Panc1 (cell line): ENCODE results near the gene MCU. TPM values are rescaled to one million over a fixed set of nuclear protein-coding genes. Genes with fewer than 3 reads are reported as not detected.
A peak's percentile ranks its signal among the peaks of the same experiment; 100 is the strongest.

Experiments
- ATAC-seq: fragments of 200-7000 bp; cut with Tn5 transposase; 2 replicates; pipeline ENCODE4 v1.9.1; 2020; ENCODE audit warnings: mild to moderate bottlenecking, moderate library complexity
- BruUV-seq: library from RNA; stranded (reverse); fragments of 400-500 nt; replicated peaks from 2 replicates; lab custom pipeline; 2021; lab: Mats Ljungman, UMichigan
- CTCF ChIA-PET: fragments of 300-600 bp; sonication (Branson Sonifier 250); formaldehyde crosslinking; loops from one replicate; lab custom pipeline; 2022; ENCODE audit warnings: antibody characterized with exemption; lab: Charles Lee
- POLR2A ChIA-PET: fragments of 300-600 bp; sonication (Branson Sonifier 250); formaldehyde crosslinking; loops from one replicate; lab custom pipeline; 2022; ENCODE audit warnings: antibody characterized with exemption; lab: Charles Lee
- DNase-seq: peaks from one replicate; pipeline ENCODE4 v3.0.0-alpha.2; 2010; ENCODE audit warnings: low read depth, low spot score
- H3K27ac ChIP-seq: 2 replicates; pipeline ENCODE4 v1.5.1; 2011; ENCODE audit warnings: mild to moderate bottlenecking, low read length, inconsistent platforms
- H3K27me3 ChIP-seq: fragments of 200-500 bp; sonication (Bioruptor generic); 2 replicates; pipeline ENCODE4 v1.6.0; 2014; ENCODE audit warnings: low read length, inconsistent platforms; ENCODE audit not compliant: control insufficient read depth, insufficient read depth
- H3K36me3 ChIP-seq: fragments of 200-500 bp; sonication (Bioruptor generic); 2 replicates; pipeline ENCODE4 v1.5.1; 2014; ENCODE audit warnings: inconsistent platforms, mild to moderate bottlenecking, low read length, moderate library complexity; ENCODE audit not compliant: control insufficient read depth, insufficient read depth
- H3K4me1 ChIP-seq: 2 replicates; pipeline ENCODE4 v1.5.1; 2011; ENCODE audit warnings: inconsistent platforms, mild to moderate bottlenecking, low read length, moderate library complexity; ENCODE audit not compliant: control insufficient read depth, insufficient read depth
- H3K4me3 ChIP-seq, 2 experiments: 2 replicates each; pipeline ENCODE4 v1.5.1; 2011 to 2012; ENCODE audit warnings: low read depth in 2 of 2, low read length in 2 of 2, mild to moderate bottlenecking in 2 of 2, inconsistent platforms in 1 of 2, moderate library complexity in 1 of 2
- H3K9me3 ChIP-seq: fragments of 200-500 bp; sonication (Bioruptor generic); 2 replicates; pipeline ENCODE4 v1.5.1; 2014; ENCODE audit warnings: low read depth, mild to moderate bottlenecking, inconsistent platforms, low read length, moderate library complexity; ENCODE audit not compliant: control insufficient read depth, insufficient read depth
- CTCF ChIP-seq: fragments of 450-650 bp; IDR thresholded peaks from 2 replicates; pipeline ENCODE4 v1.5.1; 2017; ENCODE audit warnings: mild to moderate bottlenecking
- POLR2AphosphoS5 ChIP-seq: IDR thresholded peaks from 2 replicates; pipeline ENCODE4 v1.6.1; 2012; ENCODE audit warnings: mild to moderate bottlenecking, low read depth, low read length, moderate library complexity
- SIN3A ChIP-seq: IDR thresholded peaks from 2 replicates; pipeline ENCODE4 v1.6.1; 2012; ENCODE audit warnings: low read depth, mild to moderate bottlenecking, low read length, moderate library complexity, borderline replicate concordance; ENCODE audit not compliant: insufficient read depth
- TCF7L2 ChIP-seq: IDR thresholded peaks from 2 replicates; pipeline ENCODE4 v1.6.1; 2011; ENCODE audit warnings: mild to moderate bottlenecking, low read depth, low read length, inconsistent platforms
- in situ Hi-C: cut with HindIII; loops from 2 replicates; pipeline ENCODE4 v1.10.0; 2016; ENCODE audit warnings: low sequenced_read_pairs, low pct_unique_long_range_greater_than_20kb
- intact Hi-C: fragments of 100-400 bp; cut with micrococcal nuclease; formaldehyde crosslinking; loops from one replicate; pipeline ENCODE4 v1.10.0; 2022; ENCODE audit not compliant: unreplicated experiment
- total RNA-seq: library from RNA; stranded (reverse); gene quantifications from one replicate; pipeline ENCODE4 v1.2.1, GENCODE V29; 2021; ENCODE audit not compliant: unreplicated experiment
- TF ChIP-seq, protein P1 (sequence below), 2 experiments: IDR thresholded peaks; 2 replicates each; pipeline ENCODE4 v1.6.1; 2011 to 2012; ENCODE audit warnings: low read depth in 2 of 2, control low read depth in 1 of 2, low read length in 1 of 2, mild to moderate bottlenecking in 1 of 2, moderate library complexity in 1 of 2; ENCODE audit not compliant: insufficient read depth in 1 of 2

The MCU gene
- total RNA-seq, 1 experiment from 2014 or later, result 31.6 TPM

- no peaks in the 10 kb centered on the region for H3K4me1 ChIP-seq
- ChIA-PET CTCF (interaction anchor here (1.0 kb wide), 1 partner anchor 511 kb away, joined by 5 read pairs; no protein-coding TSS in a partner anchor), POLR2A (no interaction called here)
- TF ChIP-seq CTCF (peak; percentile 81; the same call in 1 of the 2 replicates), TCF7L2 (no peak)
- no TSS peak for BruUV-seq
- H3K36me3 ChIP-seq, result no peaks in the 10 kb centered on the region
- no peaks in the 10 kb centered on the region for H3K27me3 ChIP-seq
- no peak overlapping the region for H3K4me3 ChIP-seq
- H3K9me3 ChIP-seq, result no peaks in the 10 kb centered on the region; the same call in 1 of the 2 replicates
- in situ Hi-C loops, result no loop called here
- peak; percentile 24 for DNase-seq
- H3K27ac ChIP-seq, result no peak overlapping the region
- intact Hi-C loops, result loop anchor here (2.0 kb wide), 1 partner anchor 511 kb away; no protein-coding TSS in a partner anchor
- 0 out of 2 replicates have a peak, but pooled peaks have one; percentile 58 for ATAC-seq
These were observed 183.5 kb downstream of the MCU start for GRCh38 chr10:72875250-72876055.

DNA sequence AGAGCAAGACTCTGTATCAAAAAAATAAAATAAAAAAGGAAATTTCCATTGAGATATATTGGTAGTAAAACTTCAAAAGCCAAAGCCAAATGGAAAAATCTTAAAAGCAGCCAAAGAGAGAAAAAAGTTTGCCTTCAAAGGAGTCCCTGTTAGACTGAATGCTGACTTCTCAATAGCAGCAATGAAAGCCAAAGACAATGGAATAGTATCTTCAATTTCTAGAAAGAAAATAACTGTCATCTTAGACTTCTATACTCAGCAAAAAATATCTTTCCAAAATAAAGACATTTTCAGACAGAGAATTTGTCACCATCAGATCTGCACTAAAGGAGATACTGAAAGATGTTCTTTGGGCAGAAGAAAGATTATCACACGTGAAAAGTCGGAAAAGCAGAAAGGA lies 187.3 kb downstream of the MCU start:
- in situ Hi-C loops, result no loop called here
- no peaks in the 10 kb centered on the region for H3K36me3 ChIP-seq
- H3K4me1 ChIP-seq, result no peaks in the 10 kb centered on the region
- no peak overlapping the region for H3K27ac ChIP-seq
- ATAC-seq (no peak), DNase-seq (no peak)
- no peaks in the 10 kb centered on the region; the same call in 1 of the 2 replicates for H3K9me3 ChIP-seq
- intact Hi-C loops, result no loop called here
- ChIA-PET POLR2A (no interaction called here), CTCF (no interaction called here)
- no peak for TF ChIP-seq TCF7L2
- TF ChIP-seq POLR2AphosphoS5, result no peak
- TF ChIP-seq, protein P1, sequence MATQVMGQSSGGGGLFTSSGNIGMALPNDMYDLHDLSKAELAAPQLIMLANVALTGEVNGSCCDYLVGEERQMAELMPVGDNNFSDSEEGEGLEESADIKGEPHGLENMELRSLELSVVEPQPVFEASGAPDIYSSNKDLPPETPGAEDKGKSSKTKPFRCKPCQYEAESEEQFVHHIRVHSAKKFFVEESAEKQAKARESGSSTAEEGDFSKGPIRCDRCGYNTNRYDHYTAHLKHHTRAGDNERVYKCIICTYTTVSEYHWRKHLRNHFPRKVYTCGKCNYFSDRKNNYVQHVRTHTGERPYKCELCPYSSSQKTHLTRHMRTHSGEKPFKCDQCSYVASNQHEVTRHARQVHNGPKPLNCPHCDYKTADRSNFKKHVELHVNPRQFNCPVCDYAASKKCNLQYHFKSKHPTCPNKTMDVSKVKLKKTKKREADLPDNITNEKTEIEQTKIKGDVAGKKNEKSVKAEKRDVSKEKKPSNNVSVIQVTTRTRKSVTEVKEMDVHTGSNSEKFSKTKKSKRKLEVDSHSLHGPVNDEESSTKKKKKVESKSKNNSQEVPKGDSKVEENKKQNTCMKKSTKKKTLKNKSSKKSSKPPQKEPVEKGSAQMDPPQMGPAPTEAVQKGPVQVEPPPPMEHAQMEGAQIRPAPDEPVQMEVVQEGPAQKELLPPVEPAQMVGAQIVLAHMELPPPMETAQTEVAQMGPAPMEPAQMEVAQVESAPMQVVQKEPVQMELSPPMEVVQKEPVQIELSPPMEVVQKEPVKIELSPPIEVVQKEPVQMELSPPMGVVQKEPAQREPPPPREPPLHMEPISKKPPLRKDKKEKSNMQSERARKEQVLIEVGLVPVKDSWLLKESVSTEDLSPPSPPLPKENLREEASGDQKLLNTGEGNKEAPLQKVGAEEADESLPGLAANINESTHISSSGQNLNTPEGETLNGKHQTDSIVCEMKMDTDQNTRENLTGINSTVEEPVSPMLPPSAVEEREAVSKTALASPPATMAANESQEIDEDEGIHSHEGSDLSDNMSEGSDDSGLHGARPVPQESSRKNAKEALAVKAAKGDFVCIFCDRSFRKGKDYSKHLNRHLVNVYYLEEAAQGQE (IDR thresholded peaks at IDR 0.05; ENCODE audit: insufficient read depth in 1 of 2, low read depth in 2 of 2, low read length in 1 of 2), result no peak
- TF ChIP-seq CTCF, result no peak
- no peak for TF ChIP-seq SIN3A
- no peak overlapping the region for H3K4me3 ChIP-seq
- no peaks in the 10 kb centered on the region for H3K27me3 ChIP-seq
- BruUV-seq, result no TSS peak
